ENCODE results near the gene LRCH3. TPM values are rescaled to one million over a fixed set of nuclear protein-coding genes. Genes with fewer than 3 reads are reported as not detected.

LRCH3 gene
- 16.0 and 18.8 TPM in 2 replicates for total RNA-seq

GRCh38 chr3:197791113-197791891 is at the start of gene LRCH3:
LRCH3 (plus strand) TSS chr3:197791254; CDS start chr3:197791279, 25 bp downstream.

GRCh38 chr3:197749601-197750395 is 41.3 kb upstream of the LRCH3 start, which contains the start of gene FYTTD1:
FYTTD1 (plus strand) TSS chr3:197749883; CDS start chr3:197749972, 89 bp downstream.

Other genes with a start within 250 kb of the LRCH3 start
- 3.0 and 3.4 TPM in 2 replicates for gene BDH1, start 235.3 kb upstream of the LRCH3 start, total RNA-seq
- 7.3 and 10.7 TPM in 2 replicates for gene RUBCN, start 54.4 kb upstream of the LRCH3 start, total RNA-seq
- gene FYTTD1, start 41.4 kb upstream of the LRCH3 start, total RNA-seq, result 19.9 and 27.5 TPM in 2 replicates
- gene RPL35A, start 158.9 kb downstream of the LRCH3 start, total RNA-seq, result 777 and 1,023 TPM in 2 replicates
- 3.1 and 9.2 TPM in 2 replicates for gene LMLN, start 169.0 kb downstream of the LRCH3 start, total RNA-seq

Measured in pericardium fibroblast (primary cell).